Rectal smooth muscle tissue (tissue), 1 donor: ENCODE data around the gene DUSP16.
"Not testable (repeated sequence)": the region's sequence is repeated elsewhere in the genome, so short reads cannot be mapped to it uniquely, and the experiment has no call there.

ENCODE experiments used
- H3K27ac ChIP-seq: one replicate; pipeline ENCODE4 v1.7.0; 2013; ENCODE audit warnings: low read depth, low read length, inconsistent platforms
- H3K27me3 ChIP-seq: one replicate; pipeline ENCODE4 v1.7.0; 2013; ENCODE audit warnings: low read length; ENCODE audit not compliant: control insufficient read depth, insufficient read depth
- H3K36me3 ChIP-seq: one replicate; pipeline ENCODE4 v1.7.0; 2013; ENCODE audit warnings: low read length; ENCODE audit not compliant: control insufficient read depth, insufficient read depth
- H3K4me1 ChIP-seq: one replicate; pipeline ENCODE4 v1.7.0; 2013; ENCODE audit warnings: low read length; ENCODE audit not compliant: control insufficient read depth, insufficient read depth
- H3K4me3 ChIP-seq: one replicate; pipeline ENCODE4 v1.7.0; 2013; ENCODE audit warnings: low read length
- H3K9ac ChIP-seq: one replicate; pipeline ENCODE4 v1.7.0; 2013; ENCODE audit warnings: low read length

The DUSP16 gene

GRCh38 chr12:12538535-12538934, 24.1 kb downstream of the DUSP16 start:
- Histone ChIP-seq H3K4me1 (no peaks in the 10 kb centered on the region), H3K36me3 (no peaks in the 10 kb centered on the region), H3K27ac (no peak overlapping the region), H3K27me3 (no peaks in the 10 kb centered on the region), H3K4me3 (no peak overlapping the region), H3K9ac (no peak overlapping the region)

DNA sequence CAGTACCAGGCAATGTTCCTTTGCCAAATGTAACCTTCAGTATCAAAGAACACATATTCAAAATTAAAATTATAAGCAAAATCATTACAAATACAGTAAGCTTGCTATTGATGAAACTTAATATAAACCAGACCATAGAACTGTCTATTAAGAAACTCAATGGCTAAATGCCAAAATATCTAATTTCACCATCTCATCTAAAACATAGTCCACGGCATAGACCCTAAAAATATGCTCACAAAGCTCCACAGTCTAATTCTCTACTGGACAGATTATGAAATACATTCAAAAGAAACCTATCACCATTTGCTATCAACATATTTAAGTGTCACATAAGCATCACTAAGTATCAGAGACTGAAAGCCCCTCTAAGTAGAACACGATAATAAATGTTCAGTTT, 25.2 kb downstream of the DUSP16 start:
- Histone ChIP-seq H3K4me3 (no peak overlapping the region), H3K9ac (no peak overlapping the region), H3K27ac (no peak overlapping the region), H3K4me1 (peaks cover 4% of the 10 kb centered on the region), H3K36me3 (no peaks in the 10 kb centered on the region), H3K27me3 (no peaks in the 10 kb centered on the region)

DNA sequence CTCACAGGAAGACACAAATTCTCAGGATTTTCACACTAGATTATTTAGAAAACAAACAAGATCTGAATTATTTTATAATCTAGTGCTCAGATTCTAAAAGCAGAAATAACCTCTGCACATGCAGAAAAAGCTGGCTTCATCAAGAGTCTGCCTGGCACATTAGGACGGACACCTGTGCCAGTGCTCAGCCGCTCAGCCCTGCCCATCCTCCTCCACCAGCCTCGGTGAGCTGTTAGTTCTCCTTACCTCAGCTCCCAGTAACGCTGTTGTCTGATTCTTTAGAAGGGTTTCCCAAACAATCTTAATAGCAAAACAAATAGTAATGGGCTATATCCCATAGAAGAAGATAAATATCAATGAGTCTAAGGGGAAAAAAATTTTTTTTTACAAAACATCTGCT, 27.7 kb downstream of the DUSP16 start:
- H3K27me3 ChIP-seq, result no peaks in the 10 kb centered on the region
- H3K4me3 ChIP-seq, result no peak overlapping the region
- H3K9ac ChIP-seq, result no peak overlapping the region
- H3K27ac ChIP-seq, result no peak overlapping the region
- no peaks in the 10 kb centered on the region for H3K36me3 ChIP-seq
- peaks cover 4% of the 10 kb centered on the region for H3K4me1 ChIP-seq

- Histone ChIP-seq H3K4me1 (peaks cover 4% of the 10 kb centered on the region), H3K36me3 (no peaks in the 10 kb centered on the region), H3K9ac (no peak overlapping the region), H3K27ac (no peak overlapping the region), H3K27me3 (no peaks in the 10 kb centered on the region), H3K4me3 (no peak overlapping the region)
Measured at GRCh38 chr12:12534166-12534866, 28.3 kb downstream of the DUSP16 start.

GRCh38 chr12:12533238-12533829, 29.3 kb downstream of the DUSP16 start:
- Histone ChIP-seq H3K4me1 (peaks cover 4% of the 10 kb centered on the region), H3K27ac (no peak overlapping the region), H3K9ac (no peak overlapping the region), H3K36me3 (no peaks in the 10 kb centered on the region), H3K27me3 (no peaks in the 10 kb centered on the region), H3K4me3 (no peak overlapping the region)

- Histone ChIP-seq H3K27me3 (no peaks in the 10 kb centered on the region), H3K36me3 (no peaks in the 10 kb centered on the region), H3K27ac (no peak overlapping the region), H3K4me3 (no peak overlapping the region), H3K4me1 (peaks cover 4% of the 10 kb centered on the region), H3K9ac (no peak overlapping the region)
Measured at GRCh38 chr12:12531194-12531593, 31.5 kb downstream of the DUSP16 start.

GRCh38 chr12:12529783-12530421, 32.8 kb downstream of the DUSP16 start:
- Histone ChIP-seq H3K36me3 (no peaks in the 10 kb centered on the region), H3K9ac (no peak overlapping the region), H3K27me3 (no peaks in the 10 kb centered on the region), H3K4me3 (no peak overlapping the region), H3K4me1 (peaks cover 4% of the 10 kb centered on the region), H3K27ac (no peak overlapping the region)

GRCh38 chr12:12528361-12529270, 34.0 kb downstream of the DUSP16 start:
- H3K27ac ChIP-seq, result no peak overlapping the region
- H3K9ac ChIP-seq, result no peak overlapping the region
- H3K4me1 ChIP-seq, result peaks cover 4% of the 10 kb centered on the region
- no peaks in the 10 kb centered on the region for H3K27me3 ChIP-seq
- no peaks in the 10 kb centered on the region for H3K36me3 ChIP-seq
- no peak overlapping the region for H3K4me3 ChIP-seq

DNA sequence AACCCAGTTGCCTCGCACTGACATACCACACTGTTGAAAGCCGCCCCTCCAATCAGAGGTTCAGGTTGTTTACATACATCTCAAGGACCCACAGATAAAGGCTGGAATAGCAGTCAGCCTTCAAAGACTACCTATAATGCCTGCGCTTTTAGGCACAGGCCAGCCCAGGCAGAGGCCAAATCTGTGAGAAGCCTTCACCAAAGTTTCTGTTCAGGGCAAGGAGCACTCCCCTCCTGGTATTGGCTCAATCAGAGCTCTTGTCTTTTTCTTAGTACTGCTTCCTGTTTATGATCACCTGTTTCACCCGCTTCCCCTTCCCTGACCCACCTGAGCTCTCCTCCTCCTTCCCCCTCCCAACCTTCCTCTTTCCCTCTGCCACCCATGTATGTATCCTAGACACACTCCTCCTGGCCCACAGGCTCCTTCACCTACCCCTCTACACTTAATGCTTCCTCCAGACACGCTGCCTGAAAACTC, 34.8 kb downstream of the DUSP16 start:
- Histone ChIP-seq H3K27ac (no peak overlapping the region), H3K4me3 (no peak overlapping the region), H3K36me3 (no peaks in the 10 kb centered on the region), H3K9ac (no peak overlapping the region), H3K27me3 (no peaks in the 10 kb centered on the region), H3K4me1 (no peaks in the 10 kb centered on the region)

DNA sequence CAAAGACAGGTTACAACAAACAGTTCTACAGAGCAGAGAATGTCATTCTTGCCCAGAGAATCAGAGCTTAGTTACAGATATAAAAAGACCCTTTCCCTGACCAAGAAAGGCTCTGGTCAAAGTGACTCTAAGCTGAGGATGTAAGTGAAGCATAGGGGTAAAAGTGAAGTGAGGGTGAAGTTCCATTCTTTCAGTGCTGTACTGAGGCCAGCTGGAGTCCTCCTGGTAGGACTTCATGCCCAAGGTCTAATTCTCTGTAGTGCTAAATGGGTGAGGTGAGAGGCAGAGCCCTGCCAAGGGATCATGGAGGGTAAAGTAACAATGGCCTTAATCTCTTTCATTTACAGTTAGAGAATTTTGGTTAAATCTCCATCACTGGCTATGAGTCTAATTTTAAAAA, 38.5 kb downstream of the DUSP16 start:
- Histone ChIP-seq H3K27me3 (no peaks in the 10 kb centered on the region), H3K36me3 (peaks cover 4% of the 10 kb centered on the region), H3K4me3 (no peak overlapping the region), H3K4me1 (no peaks in the 10 kb centered on the region), H3K9ac (no peak overlapping the region), H3K27ac (no peak overlapping the region)

- H3K9ac ChIP-seq, result no peak overlapping the region
- no peak overlapping the region for H3K27ac ChIP-seq
- H3K4me1 ChIP-seq, result no peaks in the 10 kb centered on the region
- peaks cover 4% of the 10 kb centered on the region for H3K36me3 ChIP-seq
- H3K4me3 ChIP-seq, result no peak overlapping the region
- no peaks in the 10 kb centered on the region for H3K27me3 ChIP-seq
Measured at GRCh38 chr12:12523229-12523628, 39.4 kb downstream of the DUSP16 start.

DNA sequence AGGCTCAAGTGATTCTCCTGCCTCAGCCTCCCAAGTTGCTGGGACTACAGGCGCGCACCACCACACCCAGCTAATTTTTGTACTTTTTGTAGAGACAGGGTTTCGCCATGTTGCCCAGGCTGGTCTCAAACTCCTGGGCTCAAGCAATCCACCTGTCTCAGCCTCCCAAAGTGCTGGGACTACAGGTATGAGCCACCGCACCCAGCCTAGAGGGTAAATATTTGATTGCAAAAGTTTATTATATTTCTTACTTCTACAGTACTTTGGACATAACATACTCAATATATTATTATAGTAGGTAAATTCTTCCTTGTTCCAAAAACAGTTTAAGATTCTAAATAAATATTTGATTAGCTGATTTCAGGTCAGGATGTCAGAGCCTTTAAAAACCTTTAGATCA, 40.0 kb downstream of the DUSP16 start:
- not testable (repeated sequence) for H3K27ac ChIP-seq, H3K9ac ChIP-seq, H3K4me1 ChIP-seq

More for the DNA sequence above, 40.0 kb downstream of the DUSP16 start:
- H3K4me3 ChIP-seq, H3K27me3 ChIP-seq, H3K36me3 ChIP-seq: not testable (repeated sequence)
